ENCODE data around the gene FSD2. TPM values are rescaled to one million over a fixed set of nuclear protein-coding genes. Genes with fewer than 3 reads are reported as not detected.
"Not testable (repeated sequence)": the region's sequence is repeated elsewhere in the genome, so short reads cannot be mapped to it uniquely, and the experiment has no call there.

Gene FSD2
- total RNA-seq, 4 donors from 2014 or later: not detected

- no peak for DNase-seq (ENCODE audit: low spot score)
- ATAC-seq (ENCODE audit: low FRiP score): no peak
- TF ChIP-seq CTCF (IDR thresholded peaks at IDR 0.05): no peak
Observed at GRCh38 chr15:82714016-82714415, 91.9 kb downstream of the FSD2 start.

- ATAC-seq (ENCODE audit: low FRiP score): no peak
- DNase-seq (ENCODE audit: low spot score): no peak
- TF ChIP-seq CTCF (IDR thresholded peaks at IDR 0.05): no peak
Observed at GRCh38 chr15:82712036-82712435, 93.8 kb downstream of the FSD2 start.

- DNase-seq (ENCODE audit: low spot score): no peak
- no peak for ATAC-seq (ENCODE audit: low FRiP score)
- TF ChIP-seq CTCF (IDR thresholded peaks at IDR 0.05): no peak
Observed at GRCh38 chr15:82710926-82711490, 94.9 kb downstream of the FSD2 start.

- no peak for DNase-seq (ENCODE audit: low spot score)
- no peak for ATAC-seq (ENCODE audit: low FRiP score)
- TF ChIP-seq CTCF (IDR thresholded peaks at IDR 0.05): no peak
Observed at GRCh38 chr15:82710208-82710555, 95.7 kb downstream of the FSD2 start.

- DNase-seq (ENCODE audit: low spot score): no peak
- ATAC-seq (ENCODE audit: low FRiP score): peak; percentile 97
- TF ChIP-seq CTCF (IDR thresholded peaks at IDR 0.05): no peak
Observed at GRCh38 chr15:82709421-82710207, 96.3 kb downstream of the FSD2 start, which contains the start of gene AP3B2. Gene AP3B2, minus strand, starts transcription at chr15:82709875. Its CDS starts 169 bp downstream, at chr15:82709706.

GRCh38 chr15:82709081-82709420 lies 96.8 kb downstream of the FSD2 start:
- TF ChIP-seq CTCF (IDR thresholded peaks at IDR 0.05): no peak
- peak; percentile 33 for ATAC-seq (ENCODE audit: low FRiP score)
- no peak for DNase-seq (ENCODE audit: low spot score)

GRCh38 chr15:82705856-82706255 lies 100.0 kb downstream of the FSD2 start:
- ATAC-seq (ENCODE audit: low FRiP score); DNase-seq (ENCODE audit: low spot score): not testable (repeated sequence)

Other genes with a start within 250 kb of the FSD2 start
- gene CPEB1, start 158.7 kb downstream of the FSD2 start, total RNA-seq: 1 to 10 TPM; 1.3 to 5.0 (median 3.8) TPM
- 1 to 10 TPM in 3 of 4 donors, under 1 TPM in 1; 0.31 to 7.6 (median 1.4) TPM for gene AP3B2, start 96.2 kb downstream of the FSD2 start, total RNA-seq
- 1 to 10 TPM; 7.5 to 9.7 (median 7.9) TPM for gene WHAMM, start 3.6 kb upstream of the FSD2 start, total RNA-seq
- 1 to 10 TPM; 4.0 to 7.1 (median 4.7) TPM for gene HOMER2, start 146.7 kb upstream of the FSD2 start, total RNA-seq
- gene RAMAC, start 180.1 kb upstream of the FSD2 start, total RNA-seq: 10 to 100 TPM; 12.3 to 19.9 (median 16.4) TPM
- 10 to 100 TPM in 2 of 4 donors, 1 to 10 TPM in 2; 8.5 to 13.1 (median 10.3) TPM for gene C15orf40, start 205.6 kb upstream of the FSD2 start, total RNA-seq

Data from omental fat pad (tissue), 4 donors.